Chondrocyte (in vitro differentiated cells): ENCODE results near the gene CACNA1G. TPM values are rescaled to one million over a fixed set of nuclear protein-coding genes. Genes with fewer than 3 reads are reported as not detected.

Experiments used
- DNase-seq: peaks from one replicate; pipeline ENCODE4 v3.0.0; 2021; ENCODE audit warnings: mixed read lengths, low spot score
- H3K27ac Mint-ChIP-seq: one replicate; pipeline ENCODE4 v1.8.0; 2021; ENCODE audit warnings: mild to moderate bottlenecking, moderate library complexity, mixed read lengths; ENCODE audit not compliant: unreplicated experiment
- H3K27me3 Mint-ChIP-seq: 2 replicates; pipeline ENCODE4 v1.8.0; 2021; ENCODE audit warnings: low read depth, mixed read lengths
- H3K36me3 Mint-ChIP-seq: 2 replicates; pipeline ENCODE4 v1.8.0; 2021; ENCODE audit warnings: low read depth, mixed read lengths
- H3K4me1 Mint-ChIP-seq: 2 replicates; pipeline ENCODE4 v1.8.0; 2021; ENCODE audit warnings: low read depth, mild to moderate bottlenecking, mixed read lengths
- H3K4me3 Mint-ChIP-seq: one replicate; pipeline ENCODE4 v1.8.0; 2021; ENCODE audit warnings: mild to moderate bottlenecking, moderate library complexity, mixed read lengths; ENCODE audit not compliant: unreplicated experiment
- H3K9me3 Mint-ChIP-seq: 2 replicates; pipeline ENCODE4 v1.8.0; 2021; ENCODE audit warnings: low read depth, mixed read lengths
- total RNA-seq: library from RNA; stranded (reverse); gene quantifications from 3 replicates; pipeline ENCODE4 v1.2.1, GENCODE V29; 2021
- TF ChIP-seq, protein P1 (sequence below): fragments of 200-600 bp; sonication (generic); IDR thresholded peaks from 2 replicates; pipeline ENCODE4 v1.5.0; 2021; ENCODE audit warnings: antibody characterized with exemption, mild to moderate bottlenecking, moderate library complexity

The CACNA1G gene
- total RNA-seq, 1 donor from 2014 or later: 0.10 TPM

DNA sequence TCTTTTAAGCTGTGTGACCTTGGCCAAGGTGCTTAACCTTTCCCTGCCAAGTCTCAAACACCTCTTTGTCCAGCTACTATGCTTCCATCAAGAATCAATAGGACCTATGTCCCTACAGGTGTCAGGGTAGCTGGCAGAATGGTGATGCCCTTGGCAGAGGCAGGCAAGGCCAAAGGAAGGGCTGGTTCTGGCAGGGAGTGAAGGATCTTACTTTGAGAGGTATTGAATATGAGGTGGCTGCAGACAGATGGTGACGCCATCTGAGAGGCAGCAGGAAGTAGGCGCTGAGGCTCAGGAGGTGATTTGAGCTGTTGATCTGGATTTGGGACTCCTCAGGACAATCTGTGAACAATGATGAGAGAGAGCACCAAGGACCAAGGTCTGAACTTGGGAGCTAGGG lies 86.7 kb downstream of the CACNA1G start:
- Mint-ChIP-seq H3K27me3 (no peaks in the 10 kb centered on the region), H3K9me3 (no peaks in the 10 kb centered on the region), H3K36me3 (no peaks in the 10 kb centered on the region), H3K4me1 (peaks cover 5% of the 10 kb centered on the region), H3K27ac (no peak overlapping the region), H3K4me3 (no peak overlapping the region)
- TF ChIP-seq, protein P1, sequence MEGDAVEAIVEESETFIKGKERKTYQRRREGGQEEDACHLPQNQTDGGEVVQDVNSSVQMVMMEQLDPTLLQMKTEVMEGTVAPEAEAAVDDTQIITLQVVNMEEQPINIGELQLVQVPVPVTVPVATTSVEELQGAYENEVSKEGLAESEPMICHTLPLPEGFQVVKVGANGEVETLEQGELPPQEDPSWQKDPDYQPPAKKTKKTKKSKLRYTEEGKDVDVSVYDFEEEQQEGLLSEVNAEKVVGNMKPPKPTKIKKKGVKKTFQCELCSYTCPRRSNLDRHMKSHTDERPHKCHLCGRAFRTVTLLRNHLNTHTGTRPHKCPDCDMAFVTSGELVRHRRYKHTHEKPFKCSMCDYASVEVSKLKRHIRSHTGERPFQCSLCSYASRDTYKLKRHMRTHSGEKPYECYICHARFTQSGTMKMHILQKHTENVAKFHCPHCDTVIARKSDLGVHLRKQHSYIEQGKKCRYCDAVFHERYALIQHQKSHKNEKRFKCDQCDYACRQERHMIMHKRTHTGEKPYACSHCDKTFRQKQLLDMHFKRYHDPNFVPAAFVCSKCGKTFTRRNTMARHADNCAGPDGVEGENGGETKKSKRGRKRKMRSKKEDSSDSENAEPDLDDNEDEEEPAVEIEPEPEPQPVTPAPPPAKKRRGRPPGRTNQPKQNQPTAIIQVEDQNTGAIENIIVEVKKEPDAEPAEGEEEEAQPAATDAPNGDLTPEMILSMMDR: no peak
- DNase-seq: no peak

DNA sequence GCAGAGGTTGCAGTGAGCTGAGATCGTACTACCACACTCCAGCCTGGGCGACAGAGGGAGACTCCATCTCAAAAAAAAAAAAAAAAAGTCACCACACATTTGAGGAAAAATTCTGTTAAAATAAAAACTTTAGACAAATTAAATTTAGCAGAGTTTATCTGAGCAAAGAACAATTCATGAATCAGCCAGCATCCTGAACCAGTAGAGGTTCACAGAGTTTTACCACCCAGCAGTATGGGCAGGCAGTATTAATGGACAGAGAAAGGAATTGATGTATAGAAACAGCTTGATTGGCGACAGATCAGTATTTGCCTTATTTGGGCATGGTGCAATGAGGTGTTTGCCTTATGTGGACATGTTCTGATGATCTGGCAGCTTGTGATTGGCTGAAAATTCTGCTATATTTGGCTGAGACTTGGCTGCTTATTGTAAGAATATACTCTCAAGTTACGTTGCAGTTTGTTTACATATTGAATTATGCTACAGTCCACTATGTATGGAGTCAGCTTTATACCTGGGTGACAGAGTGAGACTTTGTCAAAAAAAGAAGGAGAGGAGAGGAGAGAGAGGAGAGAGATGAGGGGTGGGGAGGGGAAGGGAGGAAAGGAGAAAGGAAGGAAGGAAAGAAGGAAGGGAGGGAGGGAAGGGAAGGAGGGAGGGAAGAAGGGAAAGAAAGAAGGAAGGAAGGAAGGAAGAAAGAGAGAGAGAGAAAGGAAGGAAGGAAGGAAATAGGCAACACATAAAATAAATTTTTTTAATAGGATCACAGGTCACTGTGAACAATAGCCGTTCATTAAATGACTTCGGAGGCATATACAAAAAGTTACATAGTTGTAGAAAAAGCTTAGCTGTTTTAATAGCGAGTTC lies 88.8 kb downstream of the CACNA1G start:
- Mint-ChIP-seq H3K27ac (no peak overlapping the region), H3K4me3 (no peak overlapping the region), H3K27me3 (no peaks in the 10 kb centered on the region), H3K36me3 (no peaks in the 10 kb centered on the region), H3K9me3 (no peaks in the 10 kb centered on the region), H3K4me1 (no peaks in the 10 kb centered on the region)
- TF ChIP-seq, protein P1: no peak
- no peak for DNase-seq

DNA sequence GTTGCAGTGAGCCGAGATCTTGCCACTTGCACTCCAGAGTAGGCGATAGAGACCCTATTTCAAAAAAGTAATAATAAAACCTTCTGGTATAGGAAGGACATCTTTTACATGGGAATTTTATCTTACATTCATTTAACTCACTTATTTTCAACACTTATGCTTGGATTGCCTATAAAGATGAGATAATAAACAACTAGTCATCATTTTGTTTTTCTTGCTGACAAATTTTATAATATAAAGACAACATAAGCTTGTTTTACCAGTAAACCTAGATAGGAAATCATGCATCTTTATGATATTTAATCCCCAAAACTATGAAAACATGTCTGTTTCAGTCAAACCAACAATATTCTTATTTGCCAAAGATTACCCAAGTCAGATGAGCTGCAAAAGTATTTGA lies 91.1 kb downstream of the CACNA1G start:
- H3K36me3 Mint-ChIP-seq: no peaks in the 10 kb centered on the region

DNA sequence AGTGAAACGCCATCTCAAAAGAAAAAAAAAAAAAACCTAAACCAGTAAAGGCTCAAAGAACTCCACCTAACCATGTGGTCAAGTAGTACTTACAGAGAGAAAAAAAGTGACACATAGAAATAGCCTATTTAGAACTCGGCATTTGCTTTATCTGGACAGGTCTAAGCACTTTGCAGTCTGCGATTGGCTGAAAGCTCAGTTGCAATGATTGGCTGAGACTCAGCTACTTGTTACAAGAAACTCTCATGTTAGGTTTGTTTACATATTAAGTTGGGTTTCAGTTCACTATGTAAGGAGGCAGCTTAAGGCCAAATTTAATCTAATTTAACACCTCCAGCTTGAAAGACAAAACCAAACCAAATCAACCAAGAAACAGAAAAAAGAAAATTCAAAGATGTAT lies 93.2 kb downstream of the CACNA1G start:
- Mint-ChIP-seq H3K27me3 (no peaks in the 10 kb centered on the region), H3K27ac (no peak overlapping the region), H3K4me3 (no peak overlapping the region), H3K36me3 (no peaks in the 10 kb centered on the region), H3K9me3 (no peaks in the 10 kb centered on the region), H3K4me1 (no peaks in the 10 kb centered on the region)
- no peak for DNase-seq
- TF ChIP-seq, protein P1: no peak

More for the DNA sequence above, 91.1 kb downstream of the CACNA1G start:
- no peak overlapping the region for H3K27ac Mint-ChIP-seq
- H3K4me1 Mint-ChIP-seq: no peaks in the 10 kb centered on the region
- TF ChIP-seq, protein P1: no peak
- no peak for DNase-seq
- H3K27me3 Mint-ChIP-seq: no peaks in the 10 kb centered on the region
- no peak overlapping the region for H3K4me3 Mint-ChIP-seq
- H3K9me3 Mint-ChIP-seq: no peaks in the 10 kb centered on the region

DNA sequence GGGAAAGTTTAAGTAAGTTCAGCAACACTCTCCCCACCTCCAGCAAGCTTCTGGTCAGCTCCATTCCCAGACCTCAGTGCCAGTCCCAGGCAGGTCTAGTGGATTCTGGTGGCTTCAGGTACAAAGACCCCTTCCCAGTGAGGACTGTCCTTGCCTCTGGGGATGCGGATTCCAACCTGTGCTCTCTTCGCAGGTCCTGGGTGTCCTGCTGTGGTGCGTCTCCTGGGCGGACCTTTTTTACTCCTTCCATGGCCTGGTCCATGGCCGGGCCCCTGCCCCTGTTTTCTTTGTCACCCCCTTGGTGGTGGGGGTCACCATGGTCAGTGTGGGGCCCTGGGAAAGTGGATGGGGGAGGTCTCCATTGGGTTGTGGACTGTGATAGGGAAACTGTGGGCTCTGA lies 96.0 kb downstream of the CACNA1G start:
- no peak for DNase-seq
- no peaks in the 10 kb centered on the region for H3K27me3 Mint-ChIP-seq
- H3K27ac Mint-ChIP-seq: no peak overlapping the region

More for the DNA sequence above, 96.0 kb downstream of the CACNA1G start:
- TF ChIP-seq, protein P1: no peak
- no peak overlapping the region for H3K4me3 Mint-ChIP-seq
- no peaks in the 10 kb centered on the region for H3K9me3 Mint-ChIP-seq
- no peaks in the 10 kb centered on the region for H3K36me3 Mint-ChIP-seq
- H3K4me1 Mint-ChIP-seq: peaks cover 16% of the 10 kb centered on the region
